ENCODE results near the gene HDAC11. TPM values are rescaled to one million over a fixed set of nuclear protein-coding genes. Genes with fewer than 3 reads are reported as not detected.

HDAC11 gene
- total and polyA plus RNA-seq, 2 of the 13 experiments (the other 11 are each of a cell fraction or from before 2014, with no cell fraction given): 13.7 to 33.1 TPM

DNA sequence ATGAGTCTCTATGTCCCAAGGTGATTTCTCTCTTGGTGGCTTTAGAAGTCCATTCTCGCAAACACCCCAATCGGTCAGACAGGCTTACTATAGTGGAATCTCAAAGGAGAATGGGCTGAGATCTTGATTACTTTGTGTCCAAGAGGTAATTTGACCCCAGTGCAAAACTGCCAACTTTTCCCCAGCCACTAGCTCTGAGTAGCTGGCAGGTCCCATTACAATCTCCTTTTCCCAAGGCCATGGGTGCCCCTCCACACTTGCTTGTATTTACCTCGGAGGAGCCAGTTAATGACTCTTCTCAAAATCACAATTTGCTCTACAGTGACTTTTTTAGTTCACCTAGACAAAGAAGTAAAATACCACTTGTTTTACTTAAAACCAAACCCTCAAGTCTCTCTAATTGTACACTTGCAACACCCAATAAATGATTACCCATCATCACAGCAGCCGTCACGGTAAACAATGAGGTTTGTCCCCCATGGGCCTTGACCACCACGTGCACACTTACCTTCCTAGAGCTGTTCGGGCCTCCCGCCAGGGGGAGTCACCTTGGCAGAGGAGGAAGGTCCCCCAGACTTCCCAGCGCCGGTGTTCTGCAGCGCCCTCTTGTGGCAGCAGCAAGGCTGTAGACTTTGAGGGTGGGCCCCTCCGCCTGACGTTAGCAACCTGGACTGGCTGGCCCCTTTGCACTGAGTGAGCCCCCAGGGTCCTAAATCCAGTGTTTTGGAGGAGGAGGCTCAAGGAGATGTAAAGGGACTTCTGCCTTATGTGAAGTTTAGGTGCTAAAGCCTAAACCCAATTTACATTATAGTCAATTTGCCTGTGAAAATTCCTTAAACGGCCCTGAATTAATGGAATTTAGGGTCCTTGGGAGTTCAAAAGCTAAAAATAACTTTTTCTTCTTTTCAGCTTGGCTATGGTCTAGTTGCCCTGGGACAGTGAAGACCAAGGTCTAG, 18.7 kb upstream of the HDAC11 start (continued):
- TF ChIP-seq, protein P1, sequence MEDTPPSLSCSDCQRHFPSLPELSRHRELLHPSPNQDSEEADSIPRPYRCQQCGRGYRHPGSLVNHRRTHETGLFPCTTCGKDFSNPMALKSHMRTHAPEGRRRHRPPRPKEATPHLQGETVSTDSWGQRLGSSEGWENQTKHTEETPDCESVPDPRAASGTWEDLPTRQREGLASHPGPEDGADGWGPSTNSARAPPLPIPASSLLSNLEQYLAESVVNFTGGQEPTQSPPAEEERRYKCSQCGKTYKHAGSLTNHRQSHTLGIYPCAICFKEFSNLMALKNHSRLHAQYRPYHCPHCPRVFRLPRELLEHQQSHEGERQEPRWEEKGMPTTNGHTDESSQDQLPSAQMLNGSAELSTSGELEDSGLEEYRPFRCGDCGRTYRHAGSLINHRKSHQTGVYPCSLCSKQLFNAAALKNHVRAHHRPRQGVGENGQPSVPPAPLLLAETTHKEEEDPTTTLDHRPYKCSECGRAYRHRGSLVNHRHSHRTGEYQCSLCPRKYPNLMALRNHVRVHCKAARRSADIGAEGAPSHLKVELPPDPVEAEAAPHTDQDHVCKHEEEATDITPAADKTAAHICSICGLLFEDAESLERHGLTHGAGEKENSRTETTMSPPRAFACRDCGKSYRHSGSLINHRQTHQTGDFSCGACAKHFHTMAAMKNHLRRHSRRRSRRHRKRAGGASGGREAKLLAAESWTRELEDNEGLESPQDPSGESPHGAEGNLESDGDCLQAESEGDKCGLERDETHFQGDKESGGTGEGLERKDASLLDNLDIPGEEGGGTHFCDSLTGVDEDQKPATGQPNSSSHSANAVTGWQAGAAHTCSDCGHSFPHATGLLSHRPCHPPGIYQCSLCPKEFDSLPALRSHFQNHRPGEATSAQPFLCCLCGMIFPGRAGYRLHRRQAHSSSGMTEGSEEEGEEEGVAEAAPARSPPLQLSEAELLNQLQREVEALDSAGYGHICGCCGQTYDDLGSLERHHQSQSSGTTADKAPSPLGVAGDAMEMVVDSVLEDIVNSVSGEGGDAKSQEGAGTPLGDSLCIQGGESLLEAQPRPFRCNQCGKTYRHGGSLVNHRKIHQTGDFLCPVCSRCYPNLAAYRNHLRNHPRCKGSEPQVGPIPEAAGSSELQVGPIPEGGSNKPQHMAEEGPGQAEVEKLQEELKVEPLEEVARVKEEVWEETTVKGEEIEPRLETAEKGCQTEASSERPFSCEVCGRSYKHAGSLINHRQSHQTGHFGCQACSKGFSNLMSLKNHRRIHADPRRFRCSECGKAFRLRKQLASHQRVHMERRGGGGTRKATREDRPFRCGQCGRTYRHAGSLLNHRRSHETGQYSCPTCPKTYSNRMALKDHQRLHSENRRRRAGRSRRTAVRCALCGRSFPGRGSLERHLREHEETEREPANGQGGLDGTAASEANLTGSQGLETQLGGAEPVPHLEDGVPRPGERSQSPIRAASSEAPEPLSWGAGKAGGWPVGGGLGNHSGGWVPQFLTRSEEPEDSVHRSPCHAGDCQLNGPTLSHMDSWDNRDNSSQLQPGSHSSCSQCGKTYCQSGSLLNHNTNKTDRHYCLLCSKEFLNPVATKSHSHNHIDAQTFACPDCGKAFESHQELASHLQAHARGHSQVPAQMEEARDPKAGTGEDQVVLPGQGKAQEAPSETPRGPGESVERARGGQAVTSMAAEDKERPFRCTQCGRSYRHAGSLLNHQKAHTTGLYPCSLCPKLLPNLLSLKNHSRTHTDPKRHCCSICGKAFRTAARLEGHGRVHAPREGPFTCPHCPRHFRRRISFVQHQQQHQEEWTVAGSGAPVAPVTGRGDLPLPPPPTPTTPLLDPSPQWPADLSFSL (CRISPR knock-in tag; IDR thresholded peaks at IDR 0.05): no peak
- TF ChIP-seq WIZ (CRISPR knock-in tag; IDR thresholded peaks at IDR 0.05) (no peak), JUNB (CRISPR knock-in tag; IDR thresholded peaks at IDR 0.05; ENCODE audit: borderline replicate concordance) (no peak), ZNF331 (CRISPR knock-in tag; IDR thresholded peaks at IDR 0.05) (peak; percentile 91), DMAP1 (CRISPR knock-in tag; IDR thresholded peaks at IDR 0.05) (peak; percentile 92), SP4 (CRISPR knock-in tag; IDR thresholded peaks at IDR 0.05) (peak; percentile 50; the same call in 1 of the 2 replicates), PCBP2 (optimal IDR thresholded peaks at IDR 0.05; ENCODE audit: low read depth, low read length, poor library complexity, severe bottlenecking) (no peak)
- TF ChIP-seq, protein P2, sequence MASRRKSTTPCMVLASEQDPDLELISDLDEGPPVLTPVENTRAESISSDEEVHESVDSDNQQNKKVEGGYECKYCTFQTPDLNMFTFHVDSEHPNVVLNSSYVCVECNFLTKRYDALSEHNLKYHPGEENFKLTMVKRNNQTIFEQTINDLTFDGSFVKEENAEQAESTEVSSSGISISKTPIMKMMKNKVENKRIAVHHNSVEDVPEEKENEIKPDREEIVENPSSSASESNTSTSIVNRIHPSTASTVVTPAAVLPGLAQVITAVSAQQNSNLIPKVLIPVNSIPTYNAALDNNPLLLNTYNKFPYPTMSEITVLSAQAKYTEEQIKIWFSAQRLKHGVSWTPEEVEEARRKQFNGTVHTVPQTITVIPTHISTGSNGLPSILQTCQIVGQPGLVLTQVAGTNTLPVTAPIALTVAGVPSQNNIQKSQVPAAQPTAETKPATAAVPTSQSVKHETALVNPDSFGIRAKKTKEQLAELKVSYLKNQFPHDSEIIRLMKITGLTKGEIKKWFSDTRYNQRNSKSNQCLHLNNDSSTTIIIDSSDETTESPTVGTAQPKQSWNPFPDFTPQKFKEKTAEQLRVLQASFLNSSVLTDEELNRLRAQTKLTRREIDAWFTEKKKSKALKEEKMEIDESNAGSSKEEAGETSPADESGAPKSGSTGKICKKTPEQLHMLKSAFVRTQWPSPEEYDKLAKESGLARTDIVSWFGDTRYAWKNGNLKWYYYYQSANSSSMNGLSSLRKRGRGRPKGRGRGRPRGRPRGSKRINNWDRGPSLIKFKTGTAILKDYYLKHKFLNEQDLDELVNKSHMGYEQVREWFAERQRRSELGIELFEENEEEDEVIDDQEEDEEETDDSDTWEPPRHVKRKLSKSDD (CRISPR knock-in tag; IDR thresholded peaks at IDR 0.05; ENCODE audit: low read depth): no peak
- TF ChIP-seq, protein P3, sequence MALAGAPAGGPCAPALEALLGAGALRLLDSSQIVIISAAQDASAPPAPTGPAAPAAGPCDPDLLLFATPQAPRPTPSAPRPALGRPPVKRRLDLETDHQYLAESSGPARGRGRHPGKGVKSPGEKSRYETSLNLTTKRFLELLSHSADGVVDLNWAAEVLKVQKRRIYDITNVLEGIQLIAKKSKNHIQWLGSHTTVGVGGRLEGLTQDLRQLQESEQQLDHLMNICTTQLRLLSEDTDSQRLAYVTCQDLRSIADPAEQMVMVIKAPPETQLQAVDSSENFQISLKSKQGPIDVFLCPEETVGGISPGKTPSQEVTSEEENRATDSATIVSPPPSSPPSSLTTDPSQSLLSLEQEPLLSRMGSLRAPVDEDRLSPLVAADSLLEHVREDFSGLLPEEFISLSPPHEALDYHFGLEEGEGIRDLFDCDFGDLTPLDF (CRISPR knock-in tag; IDR thresholded peaks at IDR 0.05): no peak

All from HepG2 (cell line).